Neural cell (in vitro differentiated cells): ENCODE data around the gene EXOC1. TPM values are rescaled to one million over a fixed set of nuclear protein-coding genes. Genes with fewer than 3 reads are reported as not detected.

Experiments
- H2AFZ ChIP-seq: fragments of 200-600, 300-800 bp; sonication (generic), shearing (Covaris generic); 2 replicates; pipeline ENCODE4 v1.6.0; 2014; ENCODE audit warnings: low read depth, mild to moderate bottlenecking, antibody characterized with exemption, low read length, moderate library complexity
- H3F3A ChIP-seq: fragments of 200-600 bp; shearing (Covaris generic); 2 replicates; pipeline ENCODE4 v1.6.1; 2016; ENCODE audit warnings: mild to moderate bottlenecking, moderate library complexity, mixed read lengths, antibody characterized with exemption, low read length; ENCODE audit not compliant: insufficient read depth, poor library complexity, severe bottlenecking
- H3K27ac ChIP-seq: fragments of 200-600, 300-800 bp; sonication (generic), shearing (Covaris generic); 2 replicates; pipeline ENCODE4 v1.5.1; 2014; ENCODE audit warnings: mild to moderate bottlenecking, low read length, moderate library complexity
- H3K27me3 ChIP-seq: fragments of 300-800, 200-600 bp; sonication (generic), shearing (Covaris generic); 2 replicates; pipeline ENCODE4 v1.6.0; 2014; ENCODE audit warnings: mild to moderate bottlenecking, low read depth, low read length, moderate library complexity; ENCODE audit not compliant: insufficient read depth
- H3K36me3 ChIP-seq: fragments of 300-800, 200-600 bp; sonication (generic), shearing (Covaris generic); 2 replicates; pipeline ENCODE4 v1.5.1; 2014; ENCODE audit warnings: mild to moderate bottlenecking, antibody characterized with exemption, low read length, moderate library complexity; ENCODE audit not compliant: insufficient read depth
- H3K4me2 ChIP-seq: fragments of 300-800, 200-600 bp; sonication (generic), shearing (Covaris generic); 2 replicates; pipeline ENCODE4 v1.6.0; 2014; ENCODE audit warnings: mild to moderate bottlenecking, low read length
- H3K4me3 ChIP-seq: fragments of 300-800, 200-600 bp; sonication (generic), shearing (Covaris generic); 2 replicates; pipeline ENCODE4 v1.5.1; 2014; ENCODE audit warnings: mild to moderate bottlenecking, low read length, moderate library complexity
- H3K79me2 ChIP-seq: fragments of 200-600 bp; shearing (Covaris generic); replicated peaks from 2 replicates; pipeline ENCODE4 v1.6.0; 2014; ENCODE audit warnings: mild to moderate bottlenecking, low read length, moderate library complexity; ENCODE audit not compliant: insufficient read depth
- H3K9ac ChIP-seq: fragments of 300-800, 200-600 bp; sonication (generic), shearing (Covaris generic); 2 replicates; pipeline ENCODE4 v1.6.1; 2016; ENCODE audit warnings: mild to moderate bottlenecking, low read length, mixed read lengths
- H3K9me2 ChIP-seq: fragments of 200-600 bp; shearing (Covaris generic); 2 replicates; pipeline ENCODE4 v1.6.1; 2016; ENCODE audit warnings: mild to moderate bottlenecking, low read length, mixed read lengths; ENCODE audit not compliant: insufficient read depth
- H3K9me3 ChIP-seq: fragments of 200-600, 300-800 bp; sonication (generic), shearing (Covaris generic); 2 replicates; pipeline ENCODE4 v1.6.1; 2016; ENCODE audit warnings: mild to moderate bottlenecking, mixed run types, low read length, moderate library complexity, mixed read lengths
- H4K20me1 ChIP-seq: fragments of 200-600 bp; shearing (Covaris generic); 2 replicates; pipeline ENCODE4 v1.6.1; 2016; ENCODE audit warnings: mild to moderate bottlenecking, mixed run types; ENCODE audit not compliant: insufficient read depth
- CTCF ChIP-seq: fragments of 450-650 bp; IDR thresholded peaks from 2 replicates; pipeline ENCODE4 v1.5.1; 2014; ENCODE audit warnings: antibody characterized with exemption, mild to moderate bottlenecking, moderate library complexity; ENCODE audit not compliant: poor library complexity, severe bottlenecking
- EP300 ChIP-seq: fragments of 450-650 bp; conservative IDR thresholded peaks from 2 replicates; pipeline ENCODE4 v1.6.1; 2014; ENCODE audit warnings: antibody characterized with exemption, mild to moderate bottlenecking, moderate library complexity; ENCODE audit not compliant: poor library complexity, severe bottlenecking
- EZH2 ChIP-seq: fragments of 200-600, 300-800 bp; shearing (Covaris generic), sonication (generic); IDR thresholded peaks from 2 replicates; pipeline ENCODE4 v1.6.1; 2014; ENCODE audit warnings: antibody characterized with exemption, low read length, borderline replicate concordance, mild to moderate bottlenecking; ENCODE audit not compliant: insufficient read depth, poor library complexity, severe bottlenecking
- MXI1 ChIP-seq: fragments of 450-650 bp; conservative IDR thresholded peaks from 2 replicates; pipeline ENCODE4 v1.6.1; 2014; ENCODE audit warnings: antibody characterized with exemption, mild to moderate bottlenecking; ENCODE audit not compliant: poor library complexity, severe bottlenecking
- POLR2AphosphoS5 ChIP-seq: IDR thresholded peaks from 2 replicates; pipeline ENCODE4 v1.6.1; 2012
- RAD21 ChIP-seq: fragments of 450-650 bp; conservative IDR thresholded peaks from 2 replicates; pipeline ENCODE4 v1.6.1; 2014; ENCODE audit warnings: antibody characterized with exemption, mild to moderate bottlenecking, moderate library complexity
- REST ChIP-seq: IDR thresholded peaks from 2 replicates; pipeline ENCODE4 v1.6.1; 2012; ENCODE audit warnings: borderline replicate concordance
- SMC3 ChIP-seq: fragments of 450-650 bp; conservative IDR thresholded peaks from 2 replicates; pipeline ENCODE4 v1.6.1; 2014; ENCODE audit warnings: antibody characterized with exemption, mild to moderate bottlenecking, moderate library complexity; ENCODE audit not compliant: poor library complexity
- TAF1 ChIP-seq: IDR thresholded peaks from 2 replicates; pipeline ENCODE4 v1.6.1; 2012; ENCODE audit warnings: low read depth
- polyA plus RNA-seq: library from polyadenylated mRNA; depleted of rRNA; stranded (reverse); fragments of >200 nt; gene quantifications from 2 replicates; pipeline ENCODE4 v1.2.3, GENCODE V29; 2014

The EXOC1 gene
- polyA plus RNA-seq, 1 donor from 2014 or later, result 106 TPM

- no peaks in the 10 kb centered on the region for H3K27me3 ChIP-seq
- no peaks in the 10 kb centered on the region for H4K20me1 ChIP-seq
- H3K27ac ChIP-seq, result no peak overlapping the region
- H3F3A ChIP-seq, result no peaks in the 10 kb centered on the region
- no peak overlapping the region for H2AFZ ChIP-seq
- no peak overlapping the region for H3K4me3 ChIP-seq
- peaks cover 1% of the 10 kb centered on the region for H3K36me3 ChIP-seq
- TF ChIP-seq REST (no peak), MXI1 (no peak), TAF1 (no peak), RAD21 (no peak), POLR2AphosphoS5 (no peak), EZH2 (no peak), CTCF (no peak), EP300 (no peak), SMC3 (no peak)
- H3K9ac ChIP-seq, result no peak overlapping the region
- no peaks in the 10 kb centered on the region for H3K9me3 ChIP-seq
- H3K79me2 ChIP-seq, result no peaks in the 10 kb centered on the region
- no peak overlapping the region for H3K4me2 ChIP-seq
- no peaks in the 10 kb centered on the region for H3K9me2 ChIP-seq
Observed at GRCh38 chr4:55884093-55884850, 30.8 kb downstream of the EXOC1 start.

- Histone ChIP-seq H3K27ac (no peak overlapping the region), H3K36me3 (peaks cover 2% of the 10 kb centered on the region), H3K79me2 (no peaks in the 10 kb centered on the region), H3K4me2 (no peak overlapping the region), H3K9me2 (no peaks in the 10 kb centered on the region), H2AFZ (no peak overlapping the region), H3K4me3 (no peak overlapping the region), H3F3A (no peaks in the 10 kb centered on the region), H4K20me1 (no peaks in the 10 kb centered on the region), H3K9ac (no peak overlapping the region), H3K9me3 (no peaks in the 10 kb centered on the region), H3K27me3 (no peaks in the 10 kb centered on the region)
- TF ChIP-seq EZH2 (no peak), MXI1 (no peak), CTCF (no peak)
Observed at GRCh38 chr4:55884851-55885219, 31.4 kb downstream of the EXOC1 start.
